ENCODE measurements around the gene PLA2G1B.

Gene PLA2G1B

GRCh38 chr12:120367924-120368788 is 40.6 kb upstream of the PLA2G1B start:
- H3K36me3 ChIP-seq (ENCODE audit: control insufficient read depth, insufficient read depth, low read length) = no peaks in the 10 kb centered on the region
- no peak for DNase-seq
- H3K27ac ChIP-seq (ENCODE audit: insufficient read depth, low read length, poor library complexity, severe bottlenecking) = no peak overlapping the region
- H3K4me1 ChIP-seq (ENCODE audit: control insufficient read depth, insufficient read depth, low read length, poor library complexity, severe bottlenecking) = peaks cover 17% of the 10 kb centered on the region
- peak overlapping the region; percentile 4 for H3K4me3 ChIP-seq (ENCODE audit: insufficient read depth, low read depth, low read length, poor library complexity, severe bottlenecking)
- H3K9me3 ChIP-seq (ENCODE audit: control insufficient read depth, low read length) = no peaks in the 10 kb centered on the region
- peaks cover 47% of the 10 kb centered on the region for H3K27me3 ChIP-seq (replicated peaks; ENCODE audit: control insufficient read depth, insufficient read depth, low read length, poor library complexity, severe bottlenecking)

- Histone ChIP-seq H3K27ac (ENCODE audit: insufficient read depth, low read length, poor library complexity, severe bottlenecking) (no peak overlapping the region), H3K4me1 (ENCODE audit: control insufficient read depth, insufficient read depth, low read length, poor library complexity, severe bottlenecking) (peaks cover 17% of the 10 kb centered on the region), H3K4me3 (ENCODE audit: insufficient read depth, low read depth, low read length, poor library complexity, severe bottlenecking) (peak overlapping the region; percentile 4), H3K27me3 (replicated peaks; ENCODE audit: control insufficient read depth, insufficient read depth, low read length, poor library complexity, severe bottlenecking) (peaks cover 50% of the 10 kb centered on the region), H3K9me3 (ENCODE audit: control insufficient read depth, low read length) (no peaks in the 10 kb centered on the region), H3K36me3 (ENCODE audit: control insufficient read depth, insufficient read depth, low read length) (no peaks in the 10 kb centered on the region)
- DNase-seq = no peak
These were observed 39.8 kb upstream of the PLA2G1B start for GRCh38 chr12:120367233-120367923.

- H3K4me3 ChIP-seq (ENCODE audit: insufficient read depth, low read depth, low read length, poor library complexity, severe bottlenecking) = no peak overlapping the region
- no peak for DNase-seq
- H3K9me3 ChIP-seq (ENCODE audit: control insufficient read depth, low read length) = no peaks in the 10 kb centered on the region
- peaks cover 54% of the 10 kb centered on the region for H3K27me3 ChIP-seq (replicated peaks; ENCODE audit: control insufficient read depth, insufficient read depth, low read length, poor library complexity, severe bottlenecking)
- H3K4me1 ChIP-seq (ENCODE audit: control insufficient read depth, insufficient read depth, low read length, poor library complexity, severe bottlenecking) = peaks cover 17% of the 10 kb centered on the region
- H3K36me3 ChIP-seq (ENCODE audit: control insufficient read depth, insufficient read depth, low read length) = no peaks in the 10 kb centered on the region
- no peak overlapping the region for H3K27ac ChIP-seq (ENCODE audit: insufficient read depth, low read length, poor library complexity, severe bottlenecking)
These were observed 39.3 kb upstream of the PLA2G1B start for GRCh38 chr12:120366845-120367232.

- DNase-seq = no peak
- no peaks in the 10 kb centered on the region for H3K9me3 ChIP-seq (ENCODE audit: control insufficient read depth, low read length)
- H3K27me3 ChIP-seq (replicated peaks; ENCODE audit: control insufficient read depth, insufficient read depth, low read length, poor library complexity, severe bottlenecking) = peaks cover 59% of the 10 kb centered on the region
- no peak overlapping the region for H3K27ac ChIP-seq (ENCODE audit: insufficient read depth, low read length, poor library complexity, severe bottlenecking)
- H3K4me3 ChIP-seq (ENCODE audit: insufficient read depth, low read depth, low read length, poor library complexity, severe bottlenecking) = no peak overlapping the region
- H3K4me1 ChIP-seq (ENCODE audit: control insufficient read depth, insufficient read depth, low read length, poor library complexity, severe bottlenecking) = peaks cover 17% of the 10 kb centered on the region
- H3K36me3 ChIP-seq (ENCODE audit: control insufficient read depth, insufficient read depth, low read length) = no peaks in the 10 kb centered on the region
These were observed 38.7 kb upstream of the PLA2G1B start for GRCh38 chr12:120366341-120366705.

GRCh38 chr12:120365675-120366340 is 38.2 kb upstream of the PLA2G1B start:
- Histone ChIP-seq H3K4me3 (ENCODE audit: insufficient read depth, low read depth, low read length, poor library complexity, severe bottlenecking) (no peak overlapping the region), H3K9me3 (ENCODE audit: control insufficient read depth, low read length) (no peaks in the 10 kb centered on the region), H3K4me1 (ENCODE audit: control insufficient read depth, insufficient read depth, low read length, poor library complexity, severe bottlenecking) (peaks cover 17% of the 10 kb centered on the region), H3K27me3 (replicated peaks; ENCODE audit: control insufficient read depth, insufficient read depth, low read length, poor library complexity, severe bottlenecking) (peaks cover 59% of the 10 kb centered on the region), H3K36me3 (ENCODE audit: control insufficient read depth, insufficient read depth, low read length) (no peaks in the 10 kb centered on the region), H3K27ac (ENCODE audit: insufficient read depth, low read length, poor library complexity, severe bottlenecking) (no peak overlapping the region)
- no peak for DNase-seq

- H3K27me3 ChIP-seq (replicated peaks; ENCODE audit: control insufficient read depth, insufficient read depth, low read length, poor library complexity, severe bottlenecking) = peaks cover 46% of the 10 kb centered on the region
- DNase-seq = no peak
- H3K4me1 ChIP-seq (ENCODE audit: control insufficient read depth, insufficient read depth, low read length, poor library complexity, severe bottlenecking) = peaks cover 14% of the 10 kb centered on the region
- H3K27ac ChIP-seq (ENCODE audit: insufficient read depth, low read length, poor library complexity, severe bottlenecking) = no peak overlapping the region
- no peaks in the 10 kb centered on the region for H3K9me3 ChIP-seq (ENCODE audit: control insufficient read depth, low read length)
- no peaks in the 10 kb centered on the region for H3K36me3 ChIP-seq (ENCODE audit: control insufficient read depth, insufficient read depth, low read length)
- no peak overlapping the region for H3K4me3 ChIP-seq (ENCODE audit: insufficient read depth, low read depth, low read length, poor library complexity, severe bottlenecking)
These were observed 36.9 kb upstream of the PLA2G1B start for GRCh38 chr12:120364487-120364886.

GRCh38 chr12:120363274-120363855 is 35.8 kb upstream of the PLA2G1B start:
- H3K4me1 ChIP-seq (ENCODE audit: control insufficient read depth, insufficient read depth, low read length, poor library complexity, severe bottlenecking) = peaks cover 11% of the 10 kb centered on the region
- H3K27me3 ChIP-seq (replicated peaks; ENCODE audit: control insufficient read depth, insufficient read depth, low read length, poor library complexity, severe bottlenecking) = peaks cover 40% of the 10 kb centered on the region

GRCh38 chr12:120362516-120363273 is 35.1 kb upstream of the PLA2G1B start:
- Histone ChIP-seq H3K36me3 (ENCODE audit: control insufficient read depth, insufficient read depth, low read length) (no peaks in the 10 kb centered on the region), H3K4me3 (ENCODE audit: insufficient read depth, low read depth, low read length, poor library complexity, severe bottlenecking) (no peak overlapping the region), H3K9me3 (ENCODE audit: control insufficient read depth, low read length) (no peaks in the 10 kb centered on the region), H3K27ac (ENCODE audit: insufficient read depth, low read length, poor library complexity, severe bottlenecking) (no peak overlapping the region), H3K27me3 (replicated peaks; ENCODE audit: control insufficient read depth, insufficient read depth, low read length, poor library complexity, severe bottlenecking) (peaks cover 33% of the 10 kb centered on the region), H3K4me1 (ENCODE audit: control insufficient read depth, insufficient read depth, low read length, poor library complexity, severe bottlenecking) (peaks cover 5% of the 10 kb centered on the region)
- no peak for DNase-seq

More at GRCh38 chr12:120363274-120363855, 35.8 kb upstream of the PLA2G1B start:
- DNase-seq = no peak
- Histone ChIP-seq H3K4me3 (ENCODE audit: insufficient read depth, low read depth, low read length, poor library complexity, severe bottlenecking) (no peak overlapping the region), H3K27ac (ENCODE audit: insufficient read depth, low read length, poor library complexity, severe bottlenecking) (no peak overlapping the region), H3K36me3 (ENCODE audit: control insufficient read depth, insufficient read depth, low read length) (no peaks in the 10 kb centered on the region), H3K9me3 (ENCODE audit: control insufficient read depth, low read length) (no peaks in the 10 kb centered on the region)

GRCh38 chr12:120361506-120362208 is 34.1 kb upstream of the PLA2G1B start:
- no peak overlapping the region for H3K4me3 ChIP-seq (ENCODE audit: insufficient read depth, low read depth, low read length, poor library complexity, severe bottlenecking)
- H3K36me3 ChIP-seq (ENCODE audit: control insufficient read depth, insufficient read depth, low read length) = no peaks in the 10 kb centered on the region
- H3K27me3 ChIP-seq (replicated peaks; ENCODE audit: control insufficient read depth, insufficient read depth, low read length, poor library complexity, severe bottlenecking) = peaks cover 26% of the 10 kb centered on the region
- H3K27ac ChIP-seq (ENCODE audit: insufficient read depth, low read length, poor library complexity, severe bottlenecking) = no peak overlapping the region
- H3K9me3 ChIP-seq (ENCODE audit: control insufficient read depth, low read length) = no peaks in the 10 kb centered on the region
- H3K4me1 ChIP-seq (ENCODE audit: control insufficient read depth, insufficient read depth, low read length, poor library complexity, severe bottlenecking) = no peaks in the 10 kb centered on the region
- DNase-seq = no peak

All from effector memory CD4-positive, alpha-beta T cell (primary cell).